ENCODE measurements around the gene RPS25.

DNA sequence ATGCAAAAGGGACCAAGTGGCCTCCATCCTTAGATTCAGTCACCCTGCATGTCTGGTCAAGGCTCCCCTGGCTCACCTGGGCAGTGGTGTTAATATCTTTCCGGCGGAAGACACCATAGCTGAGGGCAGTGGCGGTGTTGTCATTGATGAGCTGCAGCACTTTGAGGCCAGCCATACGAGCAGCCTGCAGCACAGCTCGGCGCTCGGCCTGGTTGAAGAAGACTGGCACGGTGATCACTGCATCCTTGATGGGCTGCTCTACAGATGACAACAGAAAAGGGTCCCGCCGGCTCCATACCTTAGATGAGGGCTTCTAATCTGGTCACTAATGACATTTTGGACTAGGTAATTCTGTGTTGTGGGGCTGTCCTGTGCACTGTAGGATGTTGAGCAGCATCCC is 36.3 kb upstream of the RPS25 start:
- TF ChIP-seq, protein P1, sequence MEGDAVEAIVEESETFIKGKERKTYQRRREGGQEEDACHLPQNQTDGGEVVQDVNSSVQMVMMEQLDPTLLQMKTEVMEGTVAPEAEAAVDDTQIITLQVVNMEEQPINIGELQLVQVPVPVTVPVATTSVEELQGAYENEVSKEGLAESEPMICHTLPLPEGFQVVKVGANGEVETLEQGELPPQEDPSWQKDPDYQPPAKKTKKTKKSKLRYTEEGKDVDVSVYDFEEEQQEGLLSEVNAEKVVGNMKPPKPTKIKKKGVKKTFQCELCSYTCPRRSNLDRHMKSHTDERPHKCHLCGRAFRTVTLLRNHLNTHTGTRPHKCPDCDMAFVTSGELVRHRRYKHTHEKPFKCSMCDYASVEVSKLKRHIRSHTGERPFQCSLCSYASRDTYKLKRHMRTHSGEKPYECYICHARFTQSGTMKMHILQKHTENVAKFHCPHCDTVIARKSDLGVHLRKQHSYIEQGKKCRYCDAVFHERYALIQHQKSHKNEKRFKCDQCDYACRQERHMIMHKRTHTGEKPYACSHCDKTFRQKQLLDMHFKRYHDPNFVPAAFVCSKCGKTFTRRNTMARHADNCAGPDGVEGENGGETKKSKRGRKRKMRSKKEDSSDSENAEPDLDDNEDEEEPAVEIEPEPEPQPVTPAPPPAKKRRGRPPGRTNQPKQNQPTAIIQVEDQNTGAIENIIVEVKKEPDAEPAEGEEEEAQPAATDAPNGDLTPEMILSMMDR (IDR thresholded peaks at IDR 0.05): no peak
- TF ChIP-seq EZH2 (IDR thresholded peaks at IDR 0.05): no peak

Measured in neural progenitor cell (in vitro differentiated cells).